OCI-LY3 (cell line): ENCODE measurements around the gene FERD3L.

ENCODE experiments used
- H2AFZ ChIP-seq: fragments of 200-600, 300-600 bp; shearing (Covaris generic); 2 replicates; pipeline ENCODE4 v1.6.0; 2014; ENCODE audit warnings: antibody characterized with exemption, low read depth, low read length
- H3K27ac ChIP-seq: fragments of 200-600, 300-600 bp; sonication (generic); 2 replicates; pipeline ENCODE4 v1.5.1; 2014; ENCODE audit warnings: mild to moderate bottlenecking, low read length, moderate library complexity, mixed read lengths
- H3K27me3 ChIP-seq: fragments of 200-600, 300-600 bp; sonication (generic); 2 replicates; pipeline ENCODE4 v1.6.1; 2014; ENCODE audit warnings: low read depth, low read length, mixed read lengths
- H3K36me3 ChIP-seq: fragments of 200-600, 300-600 bp; sonication (generic); replicated peaks from 2 replicates; pipeline ENCODE3; 2014; ENCODE audit warnings: low read depth, low read length, mixed read lengths
- H3K4me1 ChIP-seq: fragments of 300-600, 200-600 bp; sonication (generic); 2 replicates; pipeline ENCODE4 v1.6.1; 2014; ENCODE audit warnings: low read length, mixed read lengths
- H3K4me2 ChIP-seq: fragments of 200-600, 300-600 bp; sonication (generic); 2 replicates; pipeline ENCODE4 v1.6.1; 2014; ENCODE audit warnings: low read length, mixed read lengths
- H3K4me3 ChIP-seq: fragments of 300-600, 200-600 bp; sonication (generic); 2 replicates; pipeline ENCODE4 v1.5.1; 2014; ENCODE audit warnings: antibody characterized with exemption, mild to moderate bottlenecking, low read length, moderate library complexity
- H3K79me2 ChIP-seq: fragments of 300-600, 200-600 bp; shearing (Covaris generic); 2 replicates; pipeline ENCODE4 v1.6.1; 2014; ENCODE audit warnings: mild to moderate bottlenecking, low read length, mixed read lengths
- H3K9ac ChIP-seq: fragments of 300-600, 200-600 bp; shearing (Covaris generic); 2 replicates; pipeline ENCODE4 v1.6.0; 2014; ENCODE audit warnings: mild to moderate bottlenecking, low read length, moderate library complexity
- H3K9me3 ChIP-seq: fragments of 200-600, 300-600 bp; shearing (Covaris generic); 2 replicates; pipeline ENCODE4 v1.6.1; 2014; ENCODE audit warnings: low read length, mixed read lengths; ENCODE audit not compliant: insufficient read depth
- H4K20me1 ChIP-seq: fragments of 200-600, 300-600 bp; sonication (generic); 2 replicates; pipeline ENCODE4 v1.6.1; 2016; ENCODE audit warnings: low read length, mixed read lengths; ENCODE audit not compliant: insufficient read depth
- EZH2phosphoT487 ChIP-seq: fragments of 200-600 bp; shearing (Covaris generic); IDR thresholded peaks from 2 replicates; pipeline ENCODE4 v1.6.1; 2018; ENCODE audit warnings: antibody characterized with exemption, mixed run types, low read depth
- TF ChIP-seq, protein P1 (sequence below): fragments of 200-600, 300-600 bp; sonication (generic); IDR thresholded peaks from 2 replicates; pipeline ENCODE4 v1.5.1; 2014; ENCODE audit warnings: antibody characterized with exemption, low read length, low read depth

Gene FERD3L

DNA sequence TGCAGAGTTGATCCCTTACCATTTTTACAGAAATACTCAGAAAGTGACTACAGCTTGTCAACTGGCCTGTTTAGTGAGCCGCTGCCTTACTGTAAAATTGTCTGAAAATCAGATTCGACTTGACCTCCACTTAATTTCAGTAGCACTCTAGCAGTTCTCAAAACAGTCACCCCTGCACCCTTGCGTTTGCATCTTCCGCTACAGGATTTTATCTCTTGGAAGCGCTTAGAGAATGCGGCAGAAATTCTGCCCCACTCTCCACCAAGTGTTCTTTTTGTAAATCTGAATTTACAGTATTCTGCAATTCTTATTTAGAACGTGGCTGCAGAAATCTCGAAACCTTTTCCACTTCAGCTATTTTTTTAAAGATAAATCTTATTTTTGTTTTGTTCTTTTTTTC is 25.8 kb downstream of the FERD3L start:
- no peak overlapping the region for H2AFZ ChIP-seq
- no peaks in the 10 kb centered on the region for H3K4me1 ChIP-seq
- H3K9ac ChIP-seq, result no peak overlapping the region
- H3K9me3 ChIP-seq, result no peaks in the 10 kb centered on the region
- H4K20me1 ChIP-seq, result no peaks in the 10 kb centered on the region
- no peak overlapping the region for H3K4me2 ChIP-seq
- no peak overlapping the region for H3K27ac ChIP-seq
- H3K36me3 ChIP-seq, result no peaks in the 10 kb centered on the region
- H3K4me3 ChIP-seq, result no peak overlapping the region
- no peaks in the 10 kb centered on the region; the same call in 1 of the 2 replicates for H3K27me3 ChIP-seq
- H3K79me2 ChIP-seq, result no peaks in the 10 kb centered on the region
- TF ChIP-seq EZH2phosphoT487, result no peak
- TF ChIP-seq, protein P1, sequence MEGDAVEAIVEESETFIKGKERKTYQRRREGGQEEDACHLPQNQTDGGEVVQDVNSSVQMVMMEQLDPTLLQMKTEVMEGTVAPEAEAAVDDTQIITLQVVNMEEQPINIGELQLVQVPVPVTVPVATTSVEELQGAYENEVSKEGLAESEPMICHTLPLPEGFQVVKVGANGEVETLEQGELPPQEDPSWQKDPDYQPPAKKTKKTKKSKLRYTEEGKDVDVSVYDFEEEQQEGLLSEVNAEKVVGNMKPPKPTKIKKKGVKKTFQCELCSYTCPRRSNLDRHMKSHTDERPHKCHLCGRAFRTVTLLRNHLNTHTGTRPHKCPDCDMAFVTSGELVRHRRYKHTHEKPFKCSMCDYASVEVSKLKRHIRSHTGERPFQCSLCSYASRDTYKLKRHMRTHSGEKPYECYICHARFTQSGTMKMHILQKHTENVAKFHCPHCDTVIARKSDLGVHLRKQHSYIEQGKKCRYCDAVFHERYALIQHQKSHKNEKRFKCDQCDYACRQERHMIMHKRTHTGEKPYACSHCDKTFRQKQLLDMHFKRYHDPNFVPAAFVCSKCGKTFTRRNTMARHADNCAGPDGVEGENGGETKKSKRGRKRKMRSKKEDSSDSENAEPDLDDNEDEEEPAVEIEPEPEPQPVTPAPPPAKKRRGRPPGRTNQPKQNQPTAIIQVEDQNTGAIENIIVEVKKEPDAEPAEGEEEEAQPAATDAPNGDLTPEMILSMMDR, result no peak

DNA sequence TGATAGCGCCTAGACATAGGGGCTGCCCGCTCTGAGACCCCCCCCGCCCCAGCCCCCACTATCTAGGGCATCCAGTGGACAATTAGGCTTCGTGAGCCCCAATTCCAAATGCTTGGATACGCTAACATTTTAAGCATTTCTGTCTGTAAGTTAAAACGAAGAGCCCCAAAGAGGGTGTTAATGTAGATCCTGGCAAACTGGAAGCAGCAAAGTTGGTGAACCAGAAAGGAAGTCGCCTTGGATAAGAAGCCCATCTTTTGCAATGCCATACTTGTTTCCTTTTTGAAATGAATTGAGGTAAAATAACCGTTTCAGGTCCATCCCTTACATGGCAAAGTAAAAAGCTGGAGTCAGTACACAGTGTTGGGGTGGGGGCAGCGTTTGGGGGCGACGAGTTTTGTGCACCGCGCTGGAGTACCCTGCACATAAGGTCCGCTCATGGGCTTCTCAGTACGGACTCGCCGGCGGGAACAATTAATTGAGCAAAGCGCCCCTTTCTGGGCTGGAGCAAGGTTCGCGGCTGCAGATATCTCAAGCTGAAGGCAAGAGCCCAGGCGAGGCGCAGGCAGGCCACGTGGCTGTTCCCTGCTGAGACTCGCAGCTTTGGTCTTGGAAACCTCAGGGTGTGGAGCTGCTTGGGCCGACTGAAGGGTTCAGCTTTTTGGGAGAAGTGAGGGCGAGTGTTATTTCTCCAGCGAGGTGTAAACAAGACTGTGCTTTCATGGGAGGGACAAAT is 26.4 kb downstream of the FERD3L start:
- no peak overlapping the region for H3K27ac ChIP-seq
- no peaks in the 10 kb centered on the region for H3K4me1 ChIP-seq
- H2AFZ ChIP-seq, result no peak overlapping the region
- TF ChIP-seq, protein P1, result no peak
- no peak for TF ChIP-seq EZH2phosphoT487
- H3K9ac ChIP-seq, result no peak overlapping the region
- no peak overlapping the region for H3K4me3 ChIP-seq
- H3K36me3 ChIP-seq, result no peaks in the 10 kb centered on the region
- H3K4me2 ChIP-seq, result no peak overlapping the region
- H3K79me2 ChIP-seq, result no peaks in the 10 kb centered on the region
- no peaks in the 10 kb centered on the region for H3K9me3 ChIP-seq
- no peaks in the 10 kb centered on the region for H4K20me1 ChIP-seq
- no peaks in the 10 kb centered on the region; the same call in 1 of the 2 replicates for H3K27me3 ChIP-seq

DNA sequence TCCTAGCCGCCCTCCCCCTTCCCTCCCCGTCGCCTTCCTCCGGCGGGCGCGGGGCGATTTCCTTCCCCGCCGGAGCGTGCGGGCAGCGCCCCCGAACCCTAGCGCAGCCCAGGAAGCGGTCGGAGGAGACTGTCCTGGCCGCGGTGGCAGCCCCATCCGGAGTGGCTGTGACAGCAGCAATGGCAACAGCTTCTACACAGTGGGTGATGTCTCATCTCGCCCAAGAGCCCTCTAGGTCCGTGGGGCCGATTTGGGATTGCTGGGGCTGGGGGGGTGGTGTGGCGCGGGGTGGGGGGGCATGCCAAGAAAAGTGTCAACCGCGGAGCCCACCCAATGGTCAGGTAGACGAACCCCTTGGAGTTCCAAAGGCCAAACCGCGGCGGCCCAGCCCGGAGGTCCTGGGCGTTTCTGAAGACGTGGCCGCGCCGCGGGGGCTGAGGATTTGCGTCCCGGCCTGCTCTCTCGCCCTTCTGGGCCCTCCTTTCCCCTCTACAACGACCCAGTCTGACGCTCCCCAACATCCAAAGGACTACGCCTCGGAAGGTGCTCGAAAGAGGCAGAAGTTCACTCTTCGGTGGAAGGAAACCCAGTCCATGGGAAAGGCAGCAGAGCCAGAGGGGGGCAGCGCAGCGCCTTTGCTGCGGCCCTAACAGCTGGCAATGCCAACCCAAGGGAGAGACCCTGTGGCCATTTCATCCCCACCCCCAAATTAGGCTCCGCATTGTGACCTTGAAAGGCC is 27.2 kb downstream of the FERD3L start:
- H3K4me3 ChIP-seq, result no peak overlapping the region
- no peaks in the 10 kb centered on the region for H4K20me1 ChIP-seq
- H2AFZ ChIP-seq, result no peak overlapping the region
- H3K9ac ChIP-seq, result no peak overlapping the region
- no peaks in the 10 kb centered on the region for H3K9me3 ChIP-seq
- no peaks in the 10 kb centered on the region; the same call in 1 of the 2 replicates for H3K27me3 ChIP-seq
- no peak overlapping the region for H3K4me2 ChIP-seq
- no peaks in the 10 kb centered on the region for H3K4me1 ChIP-seq
- no peaks in the 10 kb centered on the region for H3K36me3 ChIP-seq
- no peak overlapping the region for H3K27ac ChIP-seq
- H3K79me2 ChIP-seq, result no peaks in the 10 kb centered on the region
- TF ChIP-seq, protein P1, result no peak
- no peak for TF ChIP-seq EZH2phosphoT487

DNA sequence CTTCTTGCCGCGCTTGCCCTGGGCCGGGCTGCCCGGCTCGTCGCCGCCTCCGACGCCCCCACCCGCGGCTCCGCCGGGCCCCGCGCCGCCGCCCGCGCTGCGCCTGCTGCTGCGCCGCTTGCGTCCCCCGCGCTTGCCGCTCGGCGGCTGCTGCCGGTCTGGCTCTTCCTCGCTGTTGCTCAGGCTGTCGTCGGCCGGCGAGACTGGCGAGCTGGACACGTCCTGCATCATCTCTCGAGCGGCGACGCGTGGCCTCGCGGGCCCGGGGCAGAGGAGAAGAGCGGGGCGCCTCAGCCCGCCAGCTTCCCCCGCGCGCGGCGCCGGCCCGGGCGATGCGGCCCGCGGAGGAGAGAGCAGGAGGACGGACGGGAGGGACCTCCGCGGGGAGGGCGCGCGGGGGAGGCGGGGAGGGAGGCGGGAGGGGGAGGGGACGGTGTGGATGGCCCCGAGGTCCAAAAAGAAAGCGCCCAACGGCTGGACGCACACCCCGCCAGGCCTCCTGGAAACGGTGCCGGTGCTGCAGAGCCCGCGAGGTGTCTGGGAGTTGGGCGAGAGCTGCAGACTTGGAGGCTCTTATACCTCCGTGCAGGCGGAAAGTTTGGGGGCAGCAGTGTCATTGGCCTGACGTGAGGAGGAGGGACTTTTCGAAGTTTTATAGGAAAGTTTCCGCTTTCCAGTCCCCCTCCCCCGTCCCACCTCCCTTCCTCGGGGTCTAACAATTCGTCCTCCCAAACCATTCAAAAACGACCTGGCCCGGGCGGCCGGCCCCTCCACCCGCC is 27.9 kb downstream of the FERD3L start, which contains the start of gene TWIST1:
TSS of gene TWIST1 (minus strand) at position 546 of the 779 bp plus-strand sequence. CDS start at position 231, 315 bp downstream.
- Histone ChIP-seq H3K36me3 (no peaks in the 10 kb centered on the region), H3K79me2 (no peaks in the 10 kb centered on the region), H2AFZ (no peak within 1 kb of the TSS), H3K9ac (no peak within 1 kb of the TSS), H3K4me3 (no peak within 1 kb of the TSS), H3K4me2 (no peak within 1 kb of the TSS), H3K27me3 (no peaks in the 10 kb centered on the region; the same call in 1 of the 2 replicates), H3K27ac (no peak within 1 kb of the TSS), H3K9me3 (no peaks in the 10 kb centered on the region), H3K4me1 (no peaks in the 10 kb centered on the region), H4K20me1 (no peaks in the 10 kb centered on the region)
- no peak for TF ChIP-seq EZH2phosphoT487
- TF ChIP-seq, protein P1, result no peak
